SKM-1 treated with dmso at 0.1 percent for 144 hours (cell line): Measurements from ENCODE around the gene CDH18.

ENCODE experiments used
- DNase-seq: peaks from one replicate; lab custom pipeline; 2025; ENCODE audit not compliant: unreplicated experiment; lab: John Stamatoyannopoulos, UW

The CDH18 gene

GRCh38 chr5:19987612-19988361 is at the start of gene CDH18:
Gene CDH18, minus strand, starts transcription at chr5:19988200. Its CDS starts 149,214 bp downstream, at chr5:19838986.
- no peak for DNase-seq

GRCh38 chr5:20034717-20035116 is 46.7 kb upstream of the CDH18 start:
- DNase-seq: no peak

GRCh38 chr5:20033881-20034280 is 45.9 kb upstream of the CDH18 start:
- no peak for DNase-seq

GRCh38 chr5:20032896-20033295 is 44.9 kb upstream of the CDH18 start:
- no peak for DNase-seq

GRCh38 chr5:20030125-20030524 is 42.1 kb upstream of the CDH18 start:
- no peak for DNase-seq

GRCh38 chr5:20029266-20029665 is 41.3 kb upstream of the CDH18 start:
- DNase-seq: no peak

- no peak for DNase-seq
Measured at GRCh38 chr5:20028506-20028905, 40.5 kb upstream of the CDH18 start.

- no peak for DNase-seq
Measured at GRCh38 chr5:20023686-20024180, 35.7 kb upstream of the CDH18 start.

GRCh38 chr5:20020247-20020646 is 32.2 kb upstream of the CDH18 start:
- DNase-seq: no peak

- no peak for DNase-seq
Measured at GRCh38 chr5:20017021-20017420, 29.0 kb upstream of the CDH18 start.

GRCh38 chr5:20000416-20000815 is 12.4 kb upstream of the CDH18 start:
- no peak for DNase-seq

GRCh38 chr5:19988457-19988856 is 457 bp upstream of the CDH18 start:
- no peak for DNase-seq

GRCh38 chr5:19986806-19987205 is 1.2 kb downstream of the CDH18 start:
- DNase-seq: no peak

- DNase-seq: no peak
Measured at GRCh38 chr5:19986031-19986619, 1.9 kb downstream of the CDH18 start.

- no peak for DNase-seq
Measured at GRCh38 chr5:19978476-19978875, 9.5 kb downstream of the CDH18 start.

- DNase-seq: no peak
Measured at GRCh38 chr5:19977099-19977498, 10.9 kb downstream of the CDH18 start.

GRCh38 chr5:19975795-19976194 is 12.2 kb downstream of the CDH18 start:
- DNase-seq: no peak

GRCh38 chr5:19960451-19960850 is 27.5 kb downstream of the CDH18 start:
- DNase-seq: no peak

GRCh38 chr5:19959830-19960384 is 28.1 kb downstream of the CDH18 start:
- no peak for DNase-seq

GRCh38 chr5:19950897-19951296 is 37.1 kb downstream of the CDH18 start:
- no peak for DNase-seq

- no peak for DNase-seq
Measured at GRCh38 chr5:19940192-19940591, 47.8 kb downstream of the CDH18 start.

GRCh38 chr5:19930451-19930850 is 57.5 kb downstream of the CDH18 start:
- DNase-seq: no peak
